Measurements from ENCODE around the gene PTMA. TPM values are rescaled to one million over a fixed set of nuclear protein-coding genes. Genes with fewer than 3 reads are reported as not detected.
A peak's percentile ranks its signal among the peaks of the same experiment; 100 is the strongest.

Gene PTMA
- total RNA-seq, 2 experiments from 2014 or later = 2,780 to 3,053 TPM

- Histone ChIP-seq H3K79me2 (ENCODE audit: insufficient read depth, low read depth, low read length) (peaks cover 26% of the 10 kb centered on the region), H3K4me1 (ENCODE audit: insufficient read depth, low read length, poor library complexity, severe bottlenecking) (peaks cover 27% of the 10 kb centered on the region), H4K20me1 (ENCODE audit: insufficient read depth, low read length) (no peaks in the 10 kb centered on the region), H3K9me3 (ENCODE audit: low read length) (no peaks in the 10 kb centered on the region), H3K4me3 (ENCODE audit: low read depth, low read length, poor library complexity, severe bottlenecking) (no peak overlapping the region), H3K36me3 (ENCODE audit: insufficient read depth, low read length) (peaks cover 6% of the 10 kb centered on the region), H3K9me2 (ENCODE audit: insufficient read depth, low read length) (no peaks in the 10 kb centered on the region), H3K4me2 (ENCODE audit: low read length) (no peak overlapping the region), H3K27ac (ENCODE audit: low read depth, low read length, poor library complexity, severe bottlenecking) (no peak overlapping the region), H2AFZ (ENCODE audit: low read length) (no peak overlapping the region)
- no peak for DNase-seq (ENCODE audit: low spot score)
- POLR2A ChIA-PET = interaction anchor here (0.6 to 2.5 kb wide), 4 partner anchors 11 to 74 kb away, joined by 5 to 7 read pairs (median 6); no protein-coding TSS in a partner anchor
- CTCF ChIA-PET (ENCODE audit: unreplicated experiment) = interaction anchor here (0.6 to 1.3 kb wide), 3 partner anchors 17 to 32 kb away, joined by 4 to 6 read pairs (median 5); no protein-coding TSS in a partner anchor
- no peak for TF ChIP-seq CTCF (conservative IDR thresholded peaks at IDR 0.05; ENCODE audit: low read length)
- TF ChIP-seq EZH2phosphoT487 (IDR thresholded peaks at IDR 0.05; ENCODE audit: borderline replicate concordance, low read depth, low read length) = no peak
- intact Hi-C loops (cut with micrococcal nuclease; ENCODE audit: unreplicated experiment) = no loop called here
- no TSS peak for BruUV-seq (replicated peaks)
Measured at GRCh38 chr2:231704017-231704416, 4.3 kb upstream of the PTMA start.

GRCh38 chr2:231706731-231707624 is 1.3 kb upstream of the PTMA start:
- ChIA-PET CTCF (ENCODE audit: unreplicated experiment) (interaction anchor here (0.5 to 1.4 kb wide), 6 partner anchors 10 to 78 kb away, joined by 3 to 5 read pairs (median 3); no protein-coding TSS in a partner anchor), POLR2A (interaction anchor here (0.5 to 3.1 kb wide), 9 partner anchors 12 to 1466 kb away, joined by 3 to 27 read pairs (median 4); no protein-coding TSS in a partner anchor)
- no peaks in the 10 kb centered on the region for H3K9me3 ChIP-seq (ENCODE audit: low read length)
- H3K36me3 ChIP-seq (ENCODE audit: insufficient read depth, low read length) = peaks cover 36% of the 10 kb centered on the region
- H3K4me1 ChIP-seq (ENCODE audit: insufficient read depth, low read length, poor library complexity, severe bottlenecking) = peaks cover 29% of the 10 kb centered on the region
- peak overlapping the region; percentile 93 for H3K4me3 ChIP-seq (ENCODE audit: low read depth, low read length, poor library complexity, severe bottlenecking)
- no peaks in the 10 kb centered on the region for H3K9me2 ChIP-seq (ENCODE audit: insufficient read depth, low read length)
- intact Hi-C loops (cut with micrococcal nuclease; ENCODE audit: unreplicated experiment) = loop anchor here (1.0 kb wide), 1 partner anchor 32 kb away; no protein-coding TSS in a partner anchor
- peak overlapping the region; percentile 95 for H3K27ac ChIP-seq (ENCODE audit: low read depth, low read length, poor library complexity, severe bottlenecking)
- H2AFZ ChIP-seq (ENCODE audit: low read length) = peak overlapping the region; percentile 83
- H3K79me2 ChIP-seq (ENCODE audit: insufficient read depth, low read depth, low read length) = peaks cover 56% of the 10 kb centered on the region
- H3K4me2 ChIP-seq (ENCODE audit: low read length) = peak overlapping the region; percentile 77
- H4K20me1 ChIP-seq (ENCODE audit: insufficient read depth, low read length) = peaks cover 16% of the 10 kb centered on the region
- DNase-seq (ENCODE audit: low spot score) = peak; percentile 99
- no TSS peak for BruUV-seq (replicated peaks)
- TF ChIP-seq EZH2phosphoT487 (IDR thresholded peaks at IDR 0.05; ENCODE audit: borderline replicate concordance, low read depth, low read length) (no peak), CTCF (conservative IDR thresholded peaks at IDR 0.05; ENCODE audit: low read length) (peak; percentile 95)
